GM12864 (cell line): ENCODE data around the gene ABTB2.
"Not testable (repeated sequence)": the region's sequence is repeated elsewhere in the genome, so short reads cannot be mapped to it uniquely, and the experiment has no call there.

ENCODE experiments used
- DNase-seq: peaks from one replicate; pipeline ENCODE4 v3.0.0-alpha.2; 2011; ENCODE audit warnings: low read depth
- H3K4me3 ChIP-seq: 2 replicates; pipeline ENCODE4 v1.5.1; 2011; ENCODE audit warnings: mild to moderate bottlenecking, low read depth, low read length, control low read depth
- CTCF ChIP-seq: IDR thresholded peaks from 2 replicates; pipeline ENCODE4 v1.5.1; 2011; ENCODE audit warnings: low read depth, mild to moderate bottlenecking, moderate library complexity, low read length, control low read depth, inconsistent platforms; ENCODE audit errors: missing control alignments

Gene ABTB2

DNA sequence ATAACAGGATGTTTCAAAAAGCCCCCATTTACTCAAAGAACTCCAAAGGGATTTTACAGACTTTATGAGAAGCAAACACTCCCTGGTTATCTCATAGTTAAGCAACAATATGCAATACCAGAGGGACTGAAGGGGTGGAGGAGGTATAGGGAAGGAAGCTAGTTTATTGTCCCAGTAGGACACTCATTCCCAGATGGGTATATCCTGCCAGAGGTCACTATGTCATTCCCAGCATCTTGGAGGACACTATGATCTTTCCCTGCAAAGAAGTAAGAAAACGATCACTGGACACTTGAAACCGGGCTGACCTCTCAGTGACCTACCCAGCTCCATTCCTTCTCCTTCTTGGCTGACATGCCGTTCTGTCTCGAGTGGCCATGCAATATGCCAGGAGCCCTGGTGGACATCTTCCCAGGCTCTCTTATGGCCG is 137.9 kb downstream of the ABTB2 start:
- H3K4me3 ChIP-seq, result no peak overlapping the region
- DNase-seq, result no peak
- TF ChIP-seq CTCF, result no peak

DNA sequence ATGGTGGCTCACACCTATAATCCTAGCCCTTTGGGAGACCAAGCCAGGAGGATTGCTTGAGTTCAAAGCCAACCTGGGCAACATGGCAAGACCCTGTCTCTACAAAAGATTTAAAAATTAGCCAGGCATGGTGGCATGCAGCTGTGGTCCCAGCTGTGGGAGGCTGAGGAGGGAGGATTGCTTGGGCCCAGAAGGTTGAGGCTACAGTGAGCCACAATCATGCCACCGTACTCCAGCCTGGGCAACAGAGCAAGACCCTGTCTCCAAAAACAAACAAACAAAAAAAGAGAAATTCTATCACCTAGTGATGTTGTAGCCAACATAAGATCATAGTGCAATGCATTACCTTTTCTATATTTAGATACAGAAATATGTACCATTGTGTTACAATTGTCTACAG is 138.5 kb downstream of the ABTB2 start:
- no peak for DNase-seq
- no peak overlapping the region for H3K4me3 ChIP-seq
- no peak for TF ChIP-seq CTCF

GRCh38 chr11:34218756-34219155 is 139.1 kb downstream of the ABTB2 start:
- DNase-seq, H3K4me3 ChIP-seq: not testable (repeated sequence)

- no peak for TF ChIP-seq CTCF
- no peak for DNase-seq
- H3K4me3 ChIP-seq, result no peak overlapping the region
Measured at GRCh38 chr11:34218067-34218466, 139.7 kb downstream of the ABTB2 start.

GRCh38 chr11:34216706-34217105 is 141.1 kb downstream of the ABTB2 start:
- H3K4me3 ChIP-seq, result no peak overlapping the region
- no peak for TF ChIP-seq CTCF
- DNase-seq, result no peak

DNA sequence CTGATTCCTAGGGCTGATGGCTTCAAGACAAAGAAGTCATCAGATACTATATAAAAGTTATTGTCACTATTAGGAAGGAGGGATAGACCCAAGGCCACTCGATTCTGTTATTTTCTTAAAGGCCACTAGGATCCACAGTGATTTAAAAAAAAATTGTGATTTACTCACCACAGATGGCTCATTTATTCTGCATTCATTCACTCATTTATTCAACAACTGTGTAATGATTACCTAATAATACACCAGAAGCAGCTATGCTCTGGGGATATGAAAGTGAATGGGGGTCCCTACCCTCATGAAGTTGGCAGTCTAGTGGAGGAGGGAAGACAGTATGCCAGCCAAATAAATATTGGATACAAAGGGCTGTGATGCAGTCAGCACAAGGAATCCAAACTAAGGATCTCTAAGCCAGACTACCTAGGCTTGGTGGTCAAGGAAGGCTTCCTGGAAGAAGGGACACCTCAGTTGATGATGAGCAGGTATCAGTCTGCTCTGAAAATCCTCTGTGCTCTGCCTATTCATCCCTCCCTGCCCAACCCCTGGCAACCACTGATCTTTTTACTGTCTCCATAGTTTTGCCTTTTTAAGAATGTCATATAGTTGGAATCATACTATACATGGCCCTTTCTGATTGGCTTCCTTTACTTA is 141.9 kb downstream of the ABTB2 start:
- no peak overlapping the region for H3K4me3 ChIP-seq
- DNase-seq, result no peak
- TF ChIP-seq CTCF, result no peak

GRCh38 chr11:34214961-34215805 is 142.6 kb downstream of the ABTB2 start:
- no peak overlapping the region for H3K4me3 ChIP-seq
- no peak for TF ChIP-seq CTCF
- DNase-seq, result no peak
